ENCODE data around the gene KYAT1. TPM values are rescaled to one million over a fixed set of nuclear protein-coding genes. Genes with fewer than 3 reads are reported as not detected.

Gene KYAT1
- polyA plus RNA-seq, 5 donors, result 6.6 to 10.1 (median 7.9) TPM

- no peak for DNase-seq
Observed at GRCh38 chr9:128841694-128842492, 39.9 kb downstream of the KYAT1 start.

GRCh38 chr9:128840524-128840923, 41.2 kb downstream of the KYAT1 start:
- no peak for DNase-seq

DNA sequence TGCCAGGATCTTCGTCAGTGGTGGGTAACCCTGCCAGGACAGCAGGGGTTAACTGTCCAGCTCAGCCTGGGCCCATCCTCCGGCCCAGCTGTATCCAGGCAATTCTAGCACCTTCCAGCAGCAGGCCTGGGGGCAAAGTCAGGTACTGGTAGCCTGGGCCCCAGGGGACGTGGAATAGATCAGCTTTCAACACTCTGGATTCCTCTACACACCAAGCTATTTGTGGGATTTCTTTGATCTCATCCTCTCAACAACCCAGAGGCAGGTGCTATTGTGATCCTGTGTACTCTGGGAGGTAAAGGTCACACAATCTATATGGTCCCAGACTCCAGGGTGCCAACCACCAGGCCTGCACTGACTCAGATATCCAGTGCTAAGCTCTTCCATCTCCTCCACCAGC, 43.4 kb downstream of the KYAT1 start:
- DNase-seq, result no peak

- DNase-seq, result no peak
Observed at GRCh38 chr9:128836509-128837145, 45.1 kb downstream of the KYAT1 start.

- no peak for DNase-seq
Observed at GRCh38 chr9:128835246-128836210, 46.2 kb downstream of the KYAT1 start.

DNA sequence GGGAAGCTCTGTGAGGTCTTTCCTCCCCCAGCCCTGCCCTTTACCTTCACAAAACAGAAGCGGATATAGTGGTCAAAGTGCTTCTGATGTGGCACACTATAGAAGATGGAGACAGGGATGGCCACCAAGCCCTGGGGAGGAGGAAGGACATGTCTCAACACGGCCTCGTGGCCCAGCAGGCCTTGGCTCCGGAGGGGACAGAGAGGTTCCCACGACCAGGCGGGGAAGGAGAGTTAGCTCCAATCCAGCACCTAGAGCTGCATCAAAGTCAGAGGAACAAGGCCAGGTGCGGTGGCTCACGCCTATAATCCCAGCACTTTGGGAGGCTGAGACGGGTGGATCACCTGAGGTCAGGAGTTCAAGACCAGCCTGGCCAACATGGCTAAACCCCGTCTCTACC, 48.1 kb downstream of the KYAT1 start:
- no peak for DNase-seq

DNA sequence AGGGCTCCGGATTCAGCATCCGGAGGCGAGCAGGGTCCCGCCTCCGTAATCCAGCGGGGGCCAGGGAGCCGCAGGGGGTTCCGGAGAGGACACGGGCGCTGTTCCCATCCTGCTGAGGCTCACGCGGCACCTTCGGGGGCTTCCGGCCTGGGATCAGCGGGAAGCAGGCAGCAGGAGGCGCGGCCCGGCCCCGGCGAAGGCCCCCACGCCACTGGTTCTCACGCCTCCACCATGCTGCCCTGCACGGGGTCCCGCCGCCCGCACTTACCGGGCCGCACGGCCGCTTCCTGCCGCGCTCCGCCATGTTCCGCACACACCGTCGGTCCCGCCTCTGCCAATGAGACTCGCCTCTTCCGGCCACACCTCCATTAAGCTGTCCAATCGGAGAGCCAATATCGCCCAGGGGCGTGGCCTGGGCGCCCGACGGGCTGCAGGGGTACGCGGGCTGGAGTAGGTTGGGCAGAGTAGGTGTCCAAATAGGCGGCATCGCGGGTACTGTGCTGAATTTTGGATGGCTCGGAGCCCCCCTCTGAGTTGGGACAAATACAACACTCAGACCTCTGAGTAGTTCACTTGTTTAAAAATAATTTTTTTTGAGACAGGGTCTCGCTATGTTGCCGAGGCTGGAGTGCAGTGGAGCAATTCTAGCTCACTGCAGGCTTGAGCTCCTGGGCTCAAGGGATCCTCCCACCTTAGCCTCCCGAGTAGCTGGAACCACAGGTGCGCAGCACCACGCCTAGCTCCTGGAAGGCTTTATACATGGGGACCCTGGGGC, 52.1 kb downstream of the KYAT1 start, which contains the start of gene SPOUT1:
Gene SPOUT1 (minus strand): TSS at position 318 of the 775 bp plus-strand sequence. CDS start 14 bp downstream, at position 304.
- DNase-seq, result peak; percentile 92

- DNase-seq, result no peak
Observed at GRCh38 chr9:128828719-128829452, 52.9 kb downstream of the KYAT1 start.

- no peak for DNase-seq
Observed at GRCh38 chr9:128828267-128828666, 53.5 kb downstream of the KYAT1 start.

DNA sequence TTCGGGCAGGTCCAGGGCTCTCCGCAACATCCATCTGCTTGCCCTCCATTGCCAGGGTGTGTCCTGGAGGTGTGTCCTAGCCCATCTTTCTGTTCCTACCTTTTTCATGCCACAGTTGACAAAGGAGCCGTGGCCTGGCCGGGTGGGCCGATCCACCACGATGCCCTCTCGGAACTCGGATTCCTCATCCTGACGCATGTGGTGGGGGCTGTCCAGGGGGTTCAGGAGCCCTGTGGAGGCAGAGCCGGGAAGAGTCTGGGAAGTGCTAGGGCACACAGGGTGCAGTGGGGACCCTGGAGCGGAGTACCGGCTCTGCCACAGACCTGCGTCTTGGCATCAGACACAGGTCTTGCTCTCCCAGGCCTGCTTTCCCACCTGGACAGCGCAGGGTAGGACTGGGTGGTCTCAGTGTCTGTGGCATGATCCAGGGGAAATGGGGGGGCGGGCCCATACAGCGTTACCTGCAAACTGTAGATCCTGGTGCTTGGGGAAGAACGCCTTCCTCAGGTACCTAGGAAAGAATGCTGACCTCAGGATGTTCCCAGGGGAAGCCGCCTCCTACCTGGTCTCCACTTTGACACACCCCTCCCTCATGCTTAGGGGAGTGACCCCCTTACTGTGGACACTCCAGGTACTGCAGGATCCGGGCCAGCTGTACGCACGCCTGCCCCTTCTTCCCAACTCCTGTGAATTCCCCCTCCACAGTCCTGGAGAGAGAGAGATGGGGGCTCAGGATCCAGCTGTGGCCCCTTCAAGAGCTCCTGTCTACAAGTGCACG, 55.6 kb downstream of the KYAT1 start:
- DNase-seq, result no peak

DNA sequence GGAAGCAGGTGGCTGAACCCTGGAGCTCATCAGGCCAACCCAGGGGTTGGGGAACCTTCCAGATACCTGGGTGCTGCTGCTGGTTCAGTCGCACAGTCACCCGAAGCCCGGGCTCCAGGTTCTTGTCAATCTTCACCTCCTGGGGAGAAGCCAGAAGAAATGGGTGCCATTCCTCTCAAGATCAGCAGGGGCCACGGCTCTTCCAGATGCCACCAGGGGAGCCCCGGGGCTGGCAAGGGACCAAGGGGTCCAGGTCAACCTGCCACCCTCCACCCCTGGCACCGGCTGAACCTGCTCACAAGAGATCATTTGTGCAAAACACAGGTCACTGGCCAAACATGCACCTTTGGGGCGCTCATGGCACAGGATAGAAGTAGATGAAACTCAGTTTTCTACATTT, 56.8 kb downstream of the KYAT1 start:
- no peak for DNase-seq

DNA sequence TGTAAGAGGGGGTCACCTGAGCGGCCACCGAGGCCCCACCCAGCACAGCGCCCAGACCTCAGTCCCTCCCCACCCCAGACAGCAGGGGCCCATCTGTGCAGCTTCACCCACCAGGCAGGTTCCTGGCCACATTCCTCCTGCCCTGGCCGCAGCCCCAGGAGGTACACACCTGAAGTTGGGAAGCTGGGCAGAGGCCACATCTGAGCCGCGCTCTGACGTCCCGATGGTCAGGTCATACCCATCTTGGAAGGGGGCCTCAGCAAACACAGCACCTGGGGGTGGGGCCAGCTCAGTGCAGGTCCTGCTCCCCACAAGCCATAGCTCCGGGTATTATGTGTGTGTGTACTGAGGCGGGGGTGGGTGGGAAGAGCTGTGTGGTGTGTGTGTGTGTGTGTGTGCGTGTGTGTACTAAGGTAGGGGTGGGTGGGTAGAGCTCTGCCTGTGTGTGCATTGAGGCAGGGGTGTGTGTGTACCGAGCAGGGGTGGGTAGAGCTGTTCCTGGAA, 57.8 kb downstream of the KYAT1 start:
- DNase-seq, result no peak

- DNase-seq, result no peak
Observed at GRCh38 chr9:128823362-128823902, 58.3 kb downstream of the KYAT1 start.

DNA sequence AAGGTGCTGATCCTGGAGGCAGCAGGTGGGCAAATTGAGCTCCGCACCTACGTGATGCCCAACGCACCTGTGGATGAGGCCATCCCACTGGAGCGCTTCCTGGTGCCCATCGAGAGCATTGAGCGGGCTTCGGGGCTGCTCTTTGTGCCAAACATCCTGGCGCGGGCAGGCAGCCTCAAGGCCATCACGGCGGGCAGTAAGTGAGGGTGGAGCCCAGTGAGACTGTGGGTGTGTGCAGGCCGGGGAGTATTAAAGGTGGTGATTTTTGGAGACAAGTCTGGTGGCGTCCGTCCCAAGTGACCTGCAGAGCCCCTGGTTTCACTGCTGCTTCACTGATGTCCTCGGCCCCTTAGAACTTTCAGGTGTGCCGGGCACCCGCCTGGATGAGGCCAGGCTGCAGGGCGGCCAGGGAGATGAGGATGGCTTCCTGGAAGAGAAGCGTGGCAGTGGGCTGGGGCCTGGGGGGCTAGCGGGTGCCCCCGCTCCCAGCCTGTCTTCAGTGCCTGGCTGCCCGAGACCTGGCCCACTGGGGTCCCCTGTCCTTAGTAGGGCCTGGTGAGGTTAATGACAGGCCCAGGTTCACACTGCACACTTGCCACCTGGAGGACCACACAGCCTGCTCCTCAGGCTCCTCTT, 59.2 kb downstream of the KYAT1 start:
- no peak for DNase-seq

- DNase-seq, result no peak
Observed at GRCh38 chr9:128821584-128822406, 60.0 kb downstream of the KYAT1 start.

GRCh38 chr9:128820665-128821583, 60.8 kb downstream of the KYAT1 start:
- DNase-seq, result no peak
